HL-60/S4 treated with phorbol 12-myristate 13-acetate at 8.2 ng/mL for 4 days and 3 days (cell line): ENCODE data around the gene CAMSAP1.
"Not testable (repeated sequence)": the region's sequence is repeated elsewhere in the genome, so short reads cannot be mapped to it uniquely, and the experiment has no call there.

Experiments used
- in situ Hi-C: fragments of 300-500 bp; cut with MboI; formaldehyde crosslinking; loops from 2 replicates; pipeline ENCODE4 v1.15.0; 2022; ENCODE audit warnings: low sequenced_read_pairs

Gene CAMSAP1

GRCh38 chr9:135921749-135922310 lies 14.5 kb upstream of the CAMSAP1 start:
- in situ Hi-C loops: no loop called here

- in situ Hi-C loops: no loop called here
These were observed 13.7 kb upstream of the CAMSAP1 start for GRCh38 chr9:135920973-135921585.

DNA sequence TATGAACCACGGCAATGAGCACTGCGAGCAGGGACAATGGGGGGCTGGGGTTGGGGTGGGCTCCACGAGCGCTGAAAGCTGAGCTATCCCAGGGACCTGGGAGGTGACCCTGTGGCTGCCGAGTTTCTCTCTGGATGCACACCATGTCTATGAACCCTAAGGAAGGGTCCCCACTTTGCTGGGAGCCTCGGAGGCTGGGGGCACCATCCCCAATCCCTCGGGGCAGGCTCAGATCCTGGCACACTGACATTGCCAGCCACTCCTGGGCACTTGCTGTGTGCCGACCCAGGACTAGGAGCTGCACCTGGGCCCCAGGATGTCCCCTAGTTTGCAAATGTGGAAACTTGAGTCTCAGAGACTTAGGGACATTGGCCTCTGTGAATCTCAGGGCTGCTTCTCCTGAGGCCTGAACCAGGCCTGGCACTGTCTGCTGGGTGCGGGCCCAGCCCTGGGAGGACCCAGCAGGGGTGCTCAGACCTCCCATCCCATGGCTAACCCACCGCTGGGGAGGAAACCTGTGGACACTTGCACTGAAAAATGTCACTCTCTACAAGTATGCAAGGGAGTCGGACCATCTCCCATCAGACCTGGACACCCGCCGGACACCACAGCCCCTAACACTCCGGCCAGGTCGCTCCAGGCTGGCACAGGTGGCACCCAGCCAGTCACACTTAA lies 13.0 kb upstream of the CAMSAP1 start:
- in situ Hi-C loops: no loop called here

GRCh38 chr9:135919318-135919890 lies 12.1 kb upstream of the CAMSAP1 start:
- in situ Hi-C loops: no loop called here

- in situ Hi-C loops: not testable (repeated sequence)
These were observed 8.9 kb upstream of the CAMSAP1 start for GRCh38 chr9:135916227-135916626.

DNA sequence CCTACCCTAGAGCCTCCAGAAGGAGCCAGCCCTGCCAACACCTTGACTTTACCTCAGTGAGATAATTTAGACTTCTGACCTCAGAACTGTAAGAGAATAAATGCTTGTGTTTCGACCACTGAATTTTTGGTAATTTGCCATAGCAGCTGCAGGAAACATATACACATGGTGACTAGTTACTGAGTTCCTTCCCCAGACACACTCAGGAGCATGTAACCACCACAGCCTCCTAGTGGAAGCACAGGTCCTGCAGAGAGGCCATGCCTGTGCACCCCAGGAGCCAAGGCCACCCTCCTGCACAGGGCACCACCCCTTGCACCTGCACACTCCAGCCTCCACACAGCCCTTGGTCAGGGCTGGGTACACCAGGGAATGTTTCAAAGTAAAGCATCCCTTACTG lies 7.6 kb upstream of the CAMSAP1 start:
- in situ Hi-C loops: no loop called here

DNA sequence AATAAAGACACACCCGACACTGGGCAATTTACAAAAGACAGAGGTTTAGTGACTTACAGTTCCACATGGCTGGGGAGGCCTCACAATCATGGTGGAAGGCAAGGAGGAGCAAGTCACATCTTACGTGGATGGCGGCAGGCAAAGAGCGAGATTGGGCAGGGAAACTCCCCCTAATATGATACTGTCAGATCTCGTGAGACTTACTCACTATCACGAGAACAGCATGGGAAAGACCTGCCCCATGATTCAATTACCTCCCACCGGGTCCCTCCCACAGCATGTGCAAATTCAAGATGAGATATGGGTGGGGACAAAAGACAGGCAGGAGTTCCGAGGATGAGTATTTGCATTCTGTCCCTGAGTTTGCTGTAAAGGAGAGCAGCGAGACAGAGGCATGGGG lies 3.9 kb upstream of the CAMSAP1 start:
- in situ Hi-C loops: not testable (repeated sequence)

DNA sequence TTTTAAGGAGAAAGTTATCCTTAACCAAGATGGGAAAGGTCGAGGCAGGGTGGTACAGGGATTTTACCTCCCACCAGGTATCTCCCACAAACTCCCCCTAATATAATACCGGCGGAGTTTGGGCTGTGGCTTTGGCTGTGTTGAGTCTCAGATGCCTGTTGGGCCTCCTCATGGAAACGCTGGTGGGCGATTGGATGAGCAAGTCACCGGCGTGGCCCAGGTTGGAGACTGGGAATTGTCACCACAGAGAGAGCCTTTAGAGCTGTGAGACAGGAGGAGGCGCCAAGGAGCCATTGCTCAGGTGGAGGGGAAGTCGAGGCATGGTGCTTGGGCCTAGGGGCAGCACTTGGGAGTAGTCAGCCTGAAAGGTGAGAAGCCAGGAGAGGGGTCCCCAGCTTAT lies 3.4 kb upstream of the CAMSAP1 start:
- in situ Hi-C loops: no loop called here

DNA sequence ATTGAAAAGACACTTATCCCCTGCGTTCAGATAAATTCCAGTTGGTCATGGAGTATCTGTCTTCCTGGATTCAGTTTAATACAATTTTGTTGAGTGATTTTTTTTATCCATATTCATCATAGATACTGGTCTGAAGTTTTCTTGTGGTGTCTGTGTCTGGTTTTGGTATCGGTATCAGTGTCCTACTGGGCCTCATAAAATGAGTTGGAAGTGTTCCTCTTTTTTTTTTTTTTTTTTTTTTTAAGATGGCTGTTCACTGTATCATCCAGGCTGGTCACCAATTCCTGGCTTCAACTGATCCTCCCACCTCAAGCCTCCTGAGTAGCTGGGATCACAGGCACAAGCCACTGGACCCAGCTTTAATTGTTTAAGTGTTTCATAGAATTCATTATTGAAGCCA lies 2.9 kb upstream of the CAMSAP1 start:
- in situ Hi-C loops: no loop called here

DNA sequence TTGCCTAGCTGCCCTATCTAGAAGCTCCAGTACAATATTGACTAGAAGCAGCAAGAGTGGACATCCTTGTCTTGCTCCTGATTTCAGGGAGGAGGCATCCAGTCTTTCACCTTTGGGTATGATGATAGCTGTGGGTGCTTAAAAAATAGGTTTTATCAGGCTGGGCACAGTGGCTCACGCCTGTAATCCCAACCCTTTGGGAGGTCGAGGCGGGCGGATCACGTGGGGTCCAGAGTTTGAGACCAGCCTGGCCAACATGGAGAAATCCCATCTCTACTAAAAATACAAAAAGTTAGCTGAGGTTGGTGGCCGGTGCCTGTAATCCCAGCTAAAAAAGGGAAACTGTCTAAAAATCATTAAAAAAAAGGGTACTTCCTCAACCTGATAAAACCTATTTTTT lies 2.0 kb upstream of the CAMSAP1 start:
- in situ Hi-C loops: no loop called here

GRCh38 chr9:135908754-135909204 lies 1.4 kb upstream of the CAMSAP1 start:
- in situ Hi-C loops: no loop called here

GRCh38 chr9:135908093-135908753 lies 877 bp upstream of the CAMSAP1 start:
- in situ Hi-C loops: no loop called here

GRCh38 chr9:135907006-135907430 lies 328 bp downstream of the CAMSAP1 start:
- in situ Hi-C loops: no loop called here

DNA sequence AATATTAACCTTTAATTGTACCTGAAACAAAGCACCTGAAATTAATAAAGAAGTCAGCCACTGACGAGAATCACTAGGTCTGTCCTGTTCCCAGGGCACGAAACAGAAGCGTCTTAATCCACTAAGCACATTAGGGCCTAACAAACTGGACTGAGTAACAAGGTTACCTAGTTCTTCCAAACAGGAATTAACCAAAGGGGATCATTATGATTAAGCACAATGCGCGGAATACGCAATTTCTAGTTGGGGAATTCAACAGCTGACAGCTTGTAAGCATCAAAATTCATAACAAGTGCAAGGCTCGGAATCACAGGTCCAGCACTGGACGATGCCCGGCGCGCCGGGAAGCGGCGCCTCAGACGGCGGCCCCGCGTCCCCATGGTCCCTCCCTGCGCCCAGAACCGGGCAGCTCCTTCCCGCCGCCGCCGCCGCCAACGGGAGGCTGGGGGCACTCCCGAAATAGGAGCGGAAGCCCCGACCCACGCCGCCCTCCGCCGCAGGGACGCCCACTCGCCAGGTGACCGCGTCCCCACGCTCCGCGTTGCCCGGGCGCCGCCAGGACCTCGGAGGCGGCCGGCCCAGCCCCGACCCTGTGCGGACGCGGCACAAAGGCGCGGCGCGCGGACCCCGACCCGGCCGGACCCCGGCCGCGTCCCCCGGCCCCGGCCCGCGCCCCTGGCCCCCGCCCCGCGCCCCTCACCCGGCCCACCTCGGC lies 898 bp downstream of the CAMSAP1 start:
- in situ Hi-C loops: no loop called here

DNA sequence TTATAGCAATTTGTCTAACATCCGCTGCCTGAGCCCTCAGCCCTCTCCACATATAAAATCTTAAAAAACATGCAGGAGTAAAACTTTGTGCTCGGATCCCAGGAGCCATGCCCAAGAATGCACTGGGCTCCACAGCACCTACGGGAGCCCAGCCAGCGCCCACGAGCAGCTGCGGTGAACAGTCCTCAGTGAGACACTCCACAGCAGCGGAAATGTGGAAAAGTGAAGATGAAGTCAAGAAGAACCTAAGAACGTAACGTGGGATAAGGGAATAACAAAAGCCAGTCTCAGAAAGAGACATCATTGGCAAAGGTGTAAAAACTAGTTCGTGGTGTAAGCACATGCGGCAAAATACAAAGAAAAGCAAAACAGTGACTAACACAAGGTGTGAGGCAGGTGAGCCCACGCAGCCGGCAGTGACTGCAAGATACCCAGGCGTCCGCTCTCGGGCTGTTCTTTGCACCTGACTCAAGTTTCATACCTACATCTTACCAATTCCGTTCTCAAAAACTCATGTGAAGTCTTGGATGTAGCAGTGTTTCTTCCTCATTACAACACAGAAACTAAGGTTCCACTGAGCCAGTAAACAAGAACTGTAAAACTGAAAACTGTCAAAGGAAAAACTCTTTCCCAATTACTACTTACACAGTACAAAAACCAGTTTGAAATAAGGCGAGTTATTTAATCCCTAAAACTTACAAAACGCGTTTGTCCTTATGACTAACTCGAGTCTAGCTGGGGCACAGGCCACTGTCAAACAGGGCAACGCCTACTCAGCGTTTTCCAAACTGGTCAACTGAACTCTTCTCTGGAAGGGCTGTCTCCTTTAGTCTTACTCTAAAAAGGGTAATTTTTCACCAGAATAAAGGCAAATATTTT lies 1.7 kb downstream of the CAMSAP1 start:
- in situ Hi-C loops: no loop called here

GRCh38 chr9:135903786-135904520 lies 3.4 kb downstream of the CAMSAP1 start:
- in situ Hi-C loops: no loop called here

GRCh38 chr9:135903358-135903656 lies 4.0 kb downstream of the CAMSAP1 start:
- in situ Hi-C loops: no loop called here

- in situ Hi-C loops: no loop called here
These were observed 4.5 kb downstream of the CAMSAP1 start for GRCh38 chr9:135902655-135903357.

- in situ Hi-C loops: no loop called here
These were observed 5.5 kb downstream of the CAMSAP1 start for GRCh38 chr9:135901826-135902225.
